ENCODE measurements around the gene PIK3C2G.

Gene PIK3C2G

GRCh38 chr12:18472806-18473205, 211.5 kb downstream of the PIK3C2G start:
- Histone ChIP-seq H3K27ac (no peak overlapping the region), H3K4me3 (IDR thresholded peaks at IDR 0.05; ENCODE audit: insufficient read depth, low read depth, low read length) (no peak overlapping the region), H3K79me2 (ENCODE audit: insufficient read depth, low read depth) (no peaks in the 10 kb centered on the region), H3K4me1 (ENCODE audit: low read depth, poor library complexity, severe bottlenecking) (peaks cover 18% of the 10 kb centered on the region), H3K9ac (no peak overlapping the region), H3K4me2 (no peak overlapping the region), H3K36me3 (ENCODE audit: insufficient read depth) (no peaks in the 10 kb centered on the region), H3K27me3 (ENCODE audit: insufficient read depth, low read depth) (no peaks in the 10 kb centered on the region), H4K20me1 (ENCODE audit: insufficient read depth) (no peaks in the 10 kb centered on the region), H2AFZ (ENCODE audit: low read depth) (no peak overlapping the region)
- TF ChIP-seq, protein P1, sequence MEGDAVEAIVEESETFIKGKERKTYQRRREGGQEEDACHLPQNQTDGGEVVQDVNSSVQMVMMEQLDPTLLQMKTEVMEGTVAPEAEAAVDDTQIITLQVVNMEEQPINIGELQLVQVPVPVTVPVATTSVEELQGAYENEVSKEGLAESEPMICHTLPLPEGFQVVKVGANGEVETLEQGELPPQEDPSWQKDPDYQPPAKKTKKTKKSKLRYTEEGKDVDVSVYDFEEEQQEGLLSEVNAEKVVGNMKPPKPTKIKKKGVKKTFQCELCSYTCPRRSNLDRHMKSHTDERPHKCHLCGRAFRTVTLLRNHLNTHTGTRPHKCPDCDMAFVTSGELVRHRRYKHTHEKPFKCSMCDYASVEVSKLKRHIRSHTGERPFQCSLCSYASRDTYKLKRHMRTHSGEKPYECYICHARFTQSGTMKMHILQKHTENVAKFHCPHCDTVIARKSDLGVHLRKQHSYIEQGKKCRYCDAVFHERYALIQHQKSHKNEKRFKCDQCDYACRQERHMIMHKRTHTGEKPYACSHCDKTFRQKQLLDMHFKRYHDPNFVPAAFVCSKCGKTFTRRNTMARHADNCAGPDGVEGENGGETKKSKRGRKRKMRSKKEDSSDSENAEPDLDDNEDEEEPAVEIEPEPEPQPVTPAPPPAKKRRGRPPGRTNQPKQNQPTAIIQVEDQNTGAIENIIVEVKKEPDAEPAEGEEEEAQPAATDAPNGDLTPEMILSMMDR (conservative IDR thresholded peaks at IDR 0.05; ENCODE audit: low read depth, low read length): no peak

DNA sequence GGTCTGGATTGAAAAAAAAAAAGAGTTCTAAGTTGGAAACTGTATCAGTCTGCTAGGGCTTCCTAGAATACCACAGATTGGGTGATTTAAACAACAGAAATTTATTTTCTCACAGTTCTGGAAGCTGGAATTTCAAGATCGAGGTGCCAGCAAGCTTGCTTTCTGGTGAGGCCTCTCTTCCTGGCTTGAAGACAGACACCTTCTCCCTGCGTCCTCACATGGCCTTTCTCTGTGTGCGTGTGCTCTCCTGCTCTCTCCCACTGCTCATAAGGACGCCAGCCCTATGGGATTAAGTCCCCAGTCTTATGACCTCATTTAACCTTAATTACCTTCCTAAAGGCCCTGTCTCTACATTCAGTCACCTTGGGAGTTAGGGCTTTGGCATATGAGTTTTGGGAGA, 215.5 kb downstream of the PIK3C2G start:
- no peaks in the 10 kb centered on the region for H3K36me3 ChIP-seq (ENCODE audit: insufficient read depth)
- TF ChIP-seq, protein P1 (conservative IDR thresholded peaks at IDR 0.05; ENCODE audit: low read depth, low read length): no peak

GRCh38 chr12:18479256-18479655, 217.9 kb downstream of the PIK3C2G start:
- H3K4me2 ChIP-seq: no peak overlapping the region
- H3K27ac ChIP-seq: no peak overlapping the region
- H3K4me3 ChIP-seq (IDR thresholded peaks at IDR 0.05; ENCODE audit: insufficient read depth, low read depth, low read length): no peak overlapping the region
- no peaks in the 10 kb centered on the region for H3K4me1 ChIP-seq (ENCODE audit: low read depth, poor library complexity, severe bottlenecking)
- TF ChIP-seq, protein P1 (conservative IDR thresholded peaks at IDR 0.05; ENCODE audit: low read depth, low read length): no peak
- H3K27me3 ChIP-seq (ENCODE audit: insufficient read depth, low read depth): no peaks in the 10 kb centered on the region
- no peaks in the 10 kb centered on the region for H3K36me3 ChIP-seq (ENCODE audit: insufficient read depth)
- no peak overlapping the region for H3K9ac ChIP-seq
- no peaks in the 10 kb centered on the region for H3K79me2 ChIP-seq (ENCODE audit: insufficient read depth, low read depth)
- H4K20me1 ChIP-seq (ENCODE audit: insufficient read depth): no peaks in the 10 kb centered on the region
- H2AFZ ChIP-seq (ENCODE audit: low read depth): no peak overlapping the region

More for the DNA sequence above, 215.5 kb downstream of the PIK3C2G start:
- H2AFZ ChIP-seq (ENCODE audit: low read depth): no peak overlapping the region
- no peak overlapping the region for H3K9ac ChIP-seq
- no peaks in the 10 kb centered on the region for H3K79me2 ChIP-seq (ENCODE audit: insufficient read depth, low read depth)
- H3K4me1 ChIP-seq (ENCODE audit: low read depth, poor library complexity, severe bottlenecking): no peaks in the 10 kb centered on the region
- no peak overlapping the region for H3K4me3 ChIP-seq (IDR thresholded peaks at IDR 0.05; ENCODE audit: insufficient read depth, low read depth, low read length)
- no peaks in the 10 kb centered on the region for H4K20me1 ChIP-seq (ENCODE audit: insufficient read depth)
- H3K27me3 ChIP-seq (ENCODE audit: insufficient read depth, low read depth): no peaks in the 10 kb centered on the region
- no peak overlapping the region for H3K4me2 ChIP-seq
- no peak overlapping the region for H3K27ac ChIP-seq

DNA sequence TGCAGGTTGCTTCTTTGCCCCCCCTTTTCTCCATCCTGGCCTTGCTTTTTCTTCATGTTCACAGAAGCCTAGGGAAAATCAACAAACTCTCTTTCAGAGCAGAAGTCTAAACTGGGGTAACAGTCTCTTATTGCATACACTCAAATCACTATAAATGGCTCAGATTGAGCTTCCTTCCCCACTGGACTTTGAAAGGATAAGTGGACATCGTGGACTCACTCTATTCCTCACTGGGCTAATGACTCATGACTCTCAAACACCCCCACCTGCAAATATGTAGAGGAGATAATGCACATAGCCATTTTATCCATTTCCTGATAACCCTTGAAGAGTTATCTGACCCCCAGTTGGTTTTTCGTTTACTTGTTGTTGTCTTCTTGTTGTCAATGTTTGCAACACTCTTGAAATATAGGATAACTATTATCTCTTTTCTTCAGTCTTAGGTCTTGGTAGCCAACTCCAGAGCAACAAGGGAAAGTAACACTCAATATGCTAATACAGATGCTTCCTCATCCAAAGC, 221.3 kb downstream of the PIK3C2G start:
- no peaks in the 10 kb centered on the region for H3K79me2 ChIP-seq (ENCODE audit: insufficient read depth, low read depth)
- no peak overlapping the region for H3K4me3 ChIP-seq (IDR thresholded peaks at IDR 0.05; ENCODE audit: insufficient read depth, low read depth, low read length)
- no peak overlapping the region for H3K27ac ChIP-seq
- H3K4me2 ChIP-seq: no peak overlapping the region
- no peaks in the 10 kb centered on the region for H3K27me3 ChIP-seq (ENCODE audit: insufficient read depth, low read depth)
- no peaks in the 10 kb centered on the region for H3K36me3 ChIP-seq (ENCODE audit: insufficient read depth)
- no peaks in the 10 kb centered on the region for H4K20me1 ChIP-seq (ENCODE audit: insufficient read depth)
- no peak overlapping the region for H3K9ac ChIP-seq
- TF ChIP-seq, protein P1 (conservative IDR thresholded peaks at IDR 0.05; ENCODE audit: low read depth, low read length): no peak
- no peaks in the 10 kb centered on the region for H3K4me1 ChIP-seq (ENCODE audit: low read depth, poor library complexity, severe bottlenecking)
- H2AFZ ChIP-seq (ENCODE audit: low read depth): no peak overlapping the region

All from KMS-11 (cell line).